Measurements from ENCODE around the gene UBQLN4. TPM values are rescaled to one million over a fixed set of nuclear protein-coding genes. Genes with fewer than 3 reads are reported as not detected.

Gene UBQLN4
- polyA plus RNA-seq, 1 of the 3 experiments (the other 2 are of a cell fraction): 37.0 TPM

- TF ChIP-seq CHD2 (IDR thresholded peaks at IDR 0.05; ENCODE audit: low read length, partially characterized antibody): no peak
- no peak for TF ChIP-seq SMC3 (IDR thresholded peaks at IDR 0.05; ENCODE audit: low read depth, low read length)
- no peak for TF ChIP-seq RAD21 (IDR thresholded peaks at IDR 0.05; ENCODE audit: low read length)
- no peak for TF ChIP-seq FOXJ3 (CRISPR knock-in tag; IDR thresholded peaks at IDR 0.05)
- TF ChIP-seq JUND (IDR thresholded peaks at IDR 0.05): no peak
- TF ChIP-seq POLR2AphosphoS5 (IDR thresholded peaks at IDR 0.05; ENCODE audit: low read depth, low read length): no peak
- no peak for TF ChIP-seq YY1 (IDR thresholded peaks at IDR 0.05; ENCODE audit: low read depth)
- TF ChIP-seq ELF1 (IDR thresholded peaks at IDR 0.05): no peak
- TF ChIP-seq, protein P1, sequence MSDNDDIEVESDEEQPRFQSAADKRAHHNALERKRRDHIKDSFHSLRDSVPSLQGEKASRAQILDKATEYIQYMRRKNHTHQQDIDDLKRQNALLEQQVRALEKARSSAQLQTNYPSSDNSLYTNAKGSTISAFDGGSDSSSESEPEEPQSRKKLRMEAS (IDR thresholded peaks at IDR 0.05; ENCODE audit: low read depth): no peak
- no peak for TF ChIP-seq RCOR1 (IDR thresholded peaks at IDR 0.05; ENCODE audit: low read length)
- no peak for TF ChIP-seq FOXM1 (IDR thresholded peaks at IDR 0.05; ENCODE audit: low read depth)
- no peak for TF ChIP-seq TEAD4 (IDR thresholded peaks at IDR 0.05; ENCODE audit: borderline replicate concordance, insufficient read depth)
- no peak for TF ChIP-seq EP300 (IDR thresholded peaks at IDR 0.05; ENCODE audit: borderline replicate concordance in 1 of 2, low read depth in 1 of 2, low read length in 1 of 2)
- no peak for TF ChIP-seq SIN3A (IDR thresholded peaks at IDR 0.05; ENCODE audit: borderline replicate concordance, low read depth, low read length)
- TF ChIP-seq, protein P2, sequence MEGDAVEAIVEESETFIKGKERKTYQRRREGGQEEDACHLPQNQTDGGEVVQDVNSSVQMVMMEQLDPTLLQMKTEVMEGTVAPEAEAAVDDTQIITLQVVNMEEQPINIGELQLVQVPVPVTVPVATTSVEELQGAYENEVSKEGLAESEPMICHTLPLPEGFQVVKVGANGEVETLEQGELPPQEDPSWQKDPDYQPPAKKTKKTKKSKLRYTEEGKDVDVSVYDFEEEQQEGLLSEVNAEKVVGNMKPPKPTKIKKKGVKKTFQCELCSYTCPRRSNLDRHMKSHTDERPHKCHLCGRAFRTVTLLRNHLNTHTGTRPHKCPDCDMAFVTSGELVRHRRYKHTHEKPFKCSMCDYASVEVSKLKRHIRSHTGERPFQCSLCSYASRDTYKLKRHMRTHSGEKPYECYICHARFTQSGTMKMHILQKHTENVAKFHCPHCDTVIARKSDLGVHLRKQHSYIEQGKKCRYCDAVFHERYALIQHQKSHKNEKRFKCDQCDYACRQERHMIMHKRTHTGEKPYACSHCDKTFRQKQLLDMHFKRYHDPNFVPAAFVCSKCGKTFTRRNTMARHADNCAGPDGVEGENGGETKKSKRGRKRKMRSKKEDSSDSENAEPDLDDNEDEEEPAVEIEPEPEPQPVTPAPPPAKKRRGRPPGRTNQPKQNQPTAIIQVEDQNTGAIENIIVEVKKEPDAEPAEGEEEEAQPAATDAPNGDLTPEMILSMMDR (IDR thresholded peaks at IDR 0.05): no peak
- TF ChIP-seq, protein P3, sequence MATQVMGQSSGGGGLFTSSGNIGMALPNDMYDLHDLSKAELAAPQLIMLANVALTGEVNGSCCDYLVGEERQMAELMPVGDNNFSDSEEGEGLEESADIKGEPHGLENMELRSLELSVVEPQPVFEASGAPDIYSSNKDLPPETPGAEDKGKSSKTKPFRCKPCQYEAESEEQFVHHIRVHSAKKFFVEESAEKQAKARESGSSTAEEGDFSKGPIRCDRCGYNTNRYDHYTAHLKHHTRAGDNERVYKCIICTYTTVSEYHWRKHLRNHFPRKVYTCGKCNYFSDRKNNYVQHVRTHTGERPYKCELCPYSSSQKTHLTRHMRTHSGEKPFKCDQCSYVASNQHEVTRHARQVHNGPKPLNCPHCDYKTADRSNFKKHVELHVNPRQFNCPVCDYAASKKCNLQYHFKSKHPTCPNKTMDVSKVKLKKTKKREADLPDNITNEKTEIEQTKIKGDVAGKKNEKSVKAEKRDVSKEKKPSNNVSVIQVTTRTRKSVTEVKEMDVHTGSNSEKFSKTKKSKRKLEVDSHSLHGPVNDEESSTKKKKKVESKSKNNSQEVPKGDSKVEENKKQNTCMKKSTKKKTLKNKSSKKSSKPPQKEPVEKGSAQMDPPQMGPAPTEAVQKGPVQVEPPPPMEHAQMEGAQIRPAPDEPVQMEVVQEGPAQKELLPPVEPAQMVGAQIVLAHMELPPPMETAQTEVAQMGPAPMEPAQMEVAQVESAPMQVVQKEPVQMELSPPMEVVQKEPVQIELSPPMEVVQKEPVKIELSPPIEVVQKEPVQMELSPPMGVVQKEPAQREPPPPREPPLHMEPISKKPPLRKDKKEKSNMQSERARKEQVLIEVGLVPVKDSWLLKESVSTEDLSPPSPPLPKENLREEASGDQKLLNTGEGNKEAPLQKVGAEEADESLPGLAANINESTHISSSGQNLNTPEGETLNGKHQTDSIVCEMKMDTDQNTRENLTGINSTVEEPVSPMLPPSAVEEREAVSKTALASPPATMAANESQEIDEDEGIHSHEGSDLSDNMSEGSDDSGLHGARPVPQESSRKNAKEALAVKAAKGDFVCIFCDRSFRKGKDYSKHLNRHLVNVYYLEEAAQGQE (IDR thresholded peaks at IDR 0.05; ENCODE audit: low read depth, low read length): no peak
- no peak for TF ChIP-seq EZH2phosphoT487 (IDR thresholded peaks at IDR 0.05; ENCODE audit: borderline replicate concordance, low read depth)
- TF ChIP-seq USF2 (IDR thresholded peaks at IDR 0.05; ENCODE audit: borderline replicate concordance, low read depth, low read length): no peak
- TF ChIP-seq ZBTB33 (IDR thresholded peaks at IDR 0.05; ENCODE audit: borderline replicate concordance, low read depth): no peak
- Histone ChIP-seq H4K20me1 (ENCODE audit: insufficient read depth) (peaks cover 6% of the 10 kb centered on the region; the same call in 1 of the 2 replicates), H3K9me2 (no peaks in the 10 kb centered on the region), H2AFZ (ENCODE audit: low read depth) (no peak overlapping the region), H3K4me2 (no peak overlapping the region; the same call in 1 of the 2 replicates), H3K27me3 (ENCODE audit: insufficient read depth) (no peaks in the 10 kb centered on the region), H3K9me3 (no peaks in the 10 kb centered on the region), H3K36me3 (replicated peaks in 1 of 2; ENCODE audit: control insufficient read depth in 1 of 2, insufficient read depth in 2 of 2, low read length in 1 of 2) (peaks cover 0 to 6% of the 10 kb centered on the region in 2 experiments), H3F3A (replicated peaks; ENCODE audit: insufficient read depth) (peaks cover 15% of the 10 kb centered on the region), H3K4me1 (ENCODE audit: control insufficient read depth in 1 of 2, insufficient read depth in 2 of 2, low read depth in 1 of 2, low read length in 1 of 2) (peaks cover 0 to 4% of the 10 kb centered on the region in 2 experiments; a peak in 2 of 4 replicates), H3K79me2 (ENCODE audit: insufficient read depth) (peaks cover 41% of the 10 kb centered on the region), H3K27ac (ENCODE audit: low read depth in 2 of 2, low read length in 1 of 2) (no peak overlapping the region), H3K9ac (no peak overlapping the region), H3K4me3 (ENCODE audit: low read depth in 2 of 2, low read length in 1 of 2) (peak overlapping the region in 1 of 2 experiments; percentile 27; a peak in 1 of 4 replicates)
- POLR2A ChIA-PET: no interaction called here
- DNase-seq: no peak
- CTCF ChIA-PET: interaction anchor here (0.7 to 29.6 kb wide), 15 partner anchors 9 to 296 kb away, joined by 3 to 1559 read pairs (median 3); partner anchors contain the start of gene LMNA
- 34% methylated on average over 5 of the region's 5 CpGs for WGBS (ENCODE audit: low lambda C conversion rate)
Measured at GRCh38 chr1:156090138-156090839, 36.7 kb upstream of the UBQLN4 start.
